Activated T-helper 1 cell treated with anti-CD3 and anti-CD28 coated beads, Interleukin-2, amount 50 U/mL, for 16 hours (primary cell): ENCODE measurements around the gene ZNF697.
"Not testable (repeated sequence)": the region's sequence is repeated elsewhere in the genome, so short reads cannot be mapped to it uniquely, and the experiment has no call there.

Experiments used
- DNase-seq, 2 donors: peaks; one replicate each; pipeline ENCODE4 v3.0.0-alpha.2; 2020; ENCODE audit warnings: low read depth in 1 of 2, low spot score in 1 of 2

ZNF697 gene

GRCh38 chr1:119647734-119648619 is at the start of gene ZNF697:
ZNF697 (minus strand) TSS chr1:119648266; CDS start chr1:119626100, 22,166 bp downstream.
- no peak for DNase-seq

GRCh38 chr1:119697598-119697997 is 49.5 kb upstream of the ZNF697 start:
- DNase-seq: no peak

- DNase-seq: not testable (repeated sequence)
These were observed 48.8 kb upstream of the ZNF697 start for GRCh38 chr1:119696863-119697262.

GRCh38 chr1:119689511-119689910 is 41.4 kb upstream of the ZNF697 start:
- DNase-seq: no peak

- no peak for DNase-seq
These were observed 40.7 kb upstream of the ZNF697 start for GRCh38 chr1:119688810-119689209.

- DNase-seq: no peak
These were observed 39.5 kb upstream of the ZNF697 start for GRCh38 chr1:119687434-119688079.

- no peak for DNase-seq
These were observed 38.6 kb upstream of the ZNF697 start for GRCh38 chr1:119686661-119687060.

- no peak for DNase-seq
These were observed 35.8 kb upstream of the ZNF697 start for GRCh38 chr1:119683893-119684292.

- DNase-seq: no peak
These were observed 34.1 kb upstream of the ZNF697 start for GRCh38 chr1:119682141-119682540.

- no peak for DNase-seq
These were observed 33.5 kb upstream of the ZNF697 start for GRCh38 chr1:119681560-119681959.

- DNase-seq: no peak
These were observed 32.7 kb upstream of the ZNF697 start for GRCh38 chr1:119680723-119681122.

GRCh38 chr1:119680193-119680592 is 32.1 kb upstream of the ZNF697 start:
- no peak for DNase-seq

- no peak for DNase-seq
These were observed 31.2 kb upstream of the ZNF697 start for GRCh38 chr1:119679223-119679622.

- DNase-seq: no peak
These were observed 28.6 kb upstream of the ZNF697 start for GRCh38 chr1:119676571-119677206.

- peak; percentile 7 to 13 for DNase-seq
These were observed 27.6 kb upstream of the ZNF697 start for GRCh38 chr1:119675349-119676345.

GRCh38 chr1:119674835-119675289 is 26.8 kb upstream of the ZNF697 start:
- no peak for DNase-seq

GRCh38 chr1:119674111-119674526 is 26.1 kb upstream of the ZNF697 start:
- DNase-seq: no peak

- DNase-seq: no peak
These were observed 25.3 kb upstream of the ZNF697 start for GRCh38 chr1:119673171-119673940.

- no peak for DNase-seq
These were observed 22.8 kb upstream of the ZNF697 start for GRCh38 chr1:119670898-119671297.

GRCh38 chr1:119667173-119667572 is 19.1 kb upstream of the ZNF697 start:
- no peak for DNase-seq
